Measurements from ENCODE around the gene MYBPC2.

MYBPC2 gene

GRCh38 chr19:50417111-50418081 is 15.3 kb upstream of the MYBPC2 start:
- DNase-seq (ENCODE audit: low read depth): no peak
- H3K4me3 ChIP-seq (ENCODE audit: low read depth, low read length): no peak overlapping the region
- TF ChIP-seq CTCF (conservative IDR thresholded peaks at IDR 0.05; ENCODE audit: low read depth, low read length): no peak

- no peak within 1 kb of the TSS for H3K4me3 ChIP-seq (ENCODE audit: low read depth, low read length)
- DNase-seq (ENCODE audit: low read depth): no peak
- TF ChIP-seq CTCF (conservative IDR thresholded peaks at IDR 0.05; ENCODE audit: low read depth, low read length): no peak
These were observed 14.3 kb upstream of the MYBPC2 start, which contains the start of gene SPIB for GRCh38 chr19:50418176-50419021. Gene SPIB, plus strand, starts transcription at chr19:50418938. Its CDS starts 25 bp downstream, at chr19:50418963.

- no peak overlapping the region for H3K4me3 ChIP-seq (ENCODE audit: low read depth, low read length)
- DNase-seq (ENCODE audit: low read depth): no peak
- TF ChIP-seq CTCF (conservative IDR thresholded peaks at IDR 0.05; ENCODE audit: low read depth, low read length): no peak
These were observed 13.6 kb upstream of the MYBPC2 start for GRCh38 chr19:50419022-50419579.

GRCh38 chr19:50419580-50420035 is 13.1 kb upstream of the MYBPC2 start:
- no peak overlapping the region for H3K4me3 ChIP-seq (ENCODE audit: low read depth, low read length)
- TF ChIP-seq CTCF (conservative IDR thresholded peaks at IDR 0.05; ENCODE audit: low read depth, low read length): no peak

GRCh38 chr19:50420127-50420526 is 12.6 kb upstream of the MYBPC2 start:
- no peak for DNase-seq (ENCODE audit: low read depth)
- no peak for TF ChIP-seq CTCF (conservative IDR thresholded peaks at IDR 0.05; ENCODE audit: low read depth, low read length)
- H3K4me3 ChIP-seq (ENCODE audit: low read depth, low read length): no peak overlapping the region

More at GRCh38 chr19:50419580-50420035, 13.1 kb upstream of the MYBPC2 start:
- DNase-seq (ENCODE audit: low read depth): no peak

GRCh38 chr19:50420808-50421207 is 11.9 kb upstream of the MYBPC2 start:
- TF ChIP-seq CTCF (conservative IDR thresholded peaks at IDR 0.05; ENCODE audit: low read depth, low read length): no peak
- DNase-seq (ENCODE audit: low read depth): no peak

More at GRCh38 chr19:50420808-50421207, 11.9 kb upstream of the MYBPC2 start:
- no peak overlapping the region for H3K4me3 ChIP-seq (ENCODE audit: low read depth, low read length)
